ENCODE results near the gene RIT1. TPM values are rescaled to one million over a fixed set of nuclear protein-coding genes. Genes with fewer than 3 reads are reported as not detected.

Gene RIT1
- polyA plus RNA-seq, 1 donor from 2014 or later: 83.5 TPM

GRCh38 chr1:155950829-155951228 is 39.7 kb upstream of the RIT1 start:
- H3K36me3 ChIP-seq (ENCODE audit: insufficient read depth, low read length): peaks cover 12% of the 10 kb centered on the region

DNA sequence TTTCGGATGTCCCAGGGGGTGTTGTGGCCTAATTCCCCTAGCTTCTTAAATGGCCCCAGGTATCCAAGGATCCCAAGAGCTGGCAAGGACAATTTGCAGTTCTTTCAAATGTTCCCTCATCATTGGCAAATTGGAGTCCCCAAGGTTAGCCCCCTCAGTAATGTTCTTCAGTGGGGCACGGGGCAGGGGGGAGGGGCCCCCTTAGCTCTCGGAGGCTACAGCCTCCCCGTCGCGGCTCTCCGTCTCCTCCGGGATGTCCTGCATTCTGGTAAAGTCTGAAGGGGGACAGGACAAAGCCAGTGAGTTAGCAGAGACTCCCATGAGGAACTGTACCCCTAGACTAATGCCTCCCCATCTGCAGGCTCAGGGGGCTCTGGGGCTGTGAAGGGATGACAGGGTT is 36.6 kb upstream of the RIT1 start:
- Histone ChIP-seq H3K9me3 (ENCODE audit: low read length) (no peaks in the 10 kb centered on the region), H3K9ac (ENCODE audit: low read length) (no peak overlapping the region), H3K9me2 (ENCODE audit: insufficient read depth, low read length) (no peaks in the 10 kb centered on the region), H3K4me2 (ENCODE audit: low read length) (no peak overlapping the region), H3K79me2 (replicated peaks; ENCODE audit: insufficient read depth, low read length) (no peaks in the 10 kb centered on the region), H3K36me3 (ENCODE audit: insufficient read depth, low read length) (peaks cover 7% of the 10 kb centered on the region), H3F3A (ENCODE audit: insufficient read depth, low read length, poor library complexity, severe bottlenecking) (no peaks in the 10 kb centered on the region), H3K27me3 (ENCODE audit: insufficient read depth, low read depth, low read length) (no peaks in the 10 kb centered on the region), H2AFZ (ENCODE audit: low read depth, low read length) (no peak overlapping the region), H3K4me3 (ENCODE audit: low read length) (no peak overlapping the region), H3K27ac (ENCODE audit: low read length) (no peak overlapping the region), H4K20me1 (ENCODE audit: insufficient read depth) (no peaks in the 10 kb centered on the region)
- TF ChIP-seq REST (IDR thresholded peaks at IDR 0.05; ENCODE audit: borderline replicate concordance) (no peak), EP300 (conservative IDR thresholded peaks at IDR 0.05; ENCODE audit: poor library complexity, severe bottlenecking) (no peak), MXI1 (conservative IDR thresholded peaks at IDR 0.05; ENCODE audit: poor library complexity, severe bottlenecking) (no peak), SMC3 (conservative IDR thresholded peaks at IDR 0.05; ENCODE audit: poor library complexity) (no peak)

More at GRCh38 chr1:155950829-155951228, 39.7 kb upstream of the RIT1 start:
- Histone ChIP-seq H3K9me2 (ENCODE audit: insufficient read depth, low read length) (no peaks in the 10 kb centered on the region), H3K79me2 (replicated peaks; ENCODE audit: insufficient read depth, low read length) (no peaks in the 10 kb centered on the region), H3K27me3 (ENCODE audit: insufficient read depth, low read depth, low read length) (no peaks in the 10 kb centered on the region), H3K4me3 (ENCODE audit: low read length) (no peak overlapping the region), H2AFZ (ENCODE audit: low read depth, low read length) (no peak overlapping the region), H3K27ac (ENCODE audit: low read length) (no peak overlapping the region), H3K4me2 (ENCODE audit: low read length) (no peak overlapping the region), H3F3A (ENCODE audit: insufficient read depth, low read length, poor library complexity, severe bottlenecking) (no peaks in the 10 kb centered on the region), H3K9me3 (ENCODE audit: low read length) (no peaks in the 10 kb centered on the region), H4K20me1 (ENCODE audit: insufficient read depth) (no peaks in the 10 kb centered on the region), H3K9ac (ENCODE audit: low read length) (no peak overlapping the region)
- no peak for TF ChIP-seq TAF1 (IDR thresholded peaks at IDR 0.05; ENCODE audit: low read depth)
- no peak for TF ChIP-seq REST (IDR thresholded peaks at IDR 0.05; ENCODE audit: borderline replicate concordance)
- TF ChIP-seq CTCF (IDR thresholded peaks at IDR 0.05; ENCODE audit: poor library complexity, severe bottlenecking): no peak
- no peak for TF ChIP-seq POLR2AphosphoS5 (IDR thresholded peaks at IDR 0.05)
- no peak for TF ChIP-seq MXI1 (conservative IDR thresholded peaks at IDR 0.05; ENCODE audit: poor library complexity, severe bottlenecking)
- TF ChIP-seq SMC3 (conservative IDR thresholded peaks at IDR 0.05; ENCODE audit: poor library complexity): no peak
- TF ChIP-seq RAD21 (conservative IDR thresholded peaks at IDR 0.05): no peak

Data from neural cell (in vitro differentiated cells).